Measurements from ENCODE around the gene PTPRT.

PTPRT gene

DNA sequence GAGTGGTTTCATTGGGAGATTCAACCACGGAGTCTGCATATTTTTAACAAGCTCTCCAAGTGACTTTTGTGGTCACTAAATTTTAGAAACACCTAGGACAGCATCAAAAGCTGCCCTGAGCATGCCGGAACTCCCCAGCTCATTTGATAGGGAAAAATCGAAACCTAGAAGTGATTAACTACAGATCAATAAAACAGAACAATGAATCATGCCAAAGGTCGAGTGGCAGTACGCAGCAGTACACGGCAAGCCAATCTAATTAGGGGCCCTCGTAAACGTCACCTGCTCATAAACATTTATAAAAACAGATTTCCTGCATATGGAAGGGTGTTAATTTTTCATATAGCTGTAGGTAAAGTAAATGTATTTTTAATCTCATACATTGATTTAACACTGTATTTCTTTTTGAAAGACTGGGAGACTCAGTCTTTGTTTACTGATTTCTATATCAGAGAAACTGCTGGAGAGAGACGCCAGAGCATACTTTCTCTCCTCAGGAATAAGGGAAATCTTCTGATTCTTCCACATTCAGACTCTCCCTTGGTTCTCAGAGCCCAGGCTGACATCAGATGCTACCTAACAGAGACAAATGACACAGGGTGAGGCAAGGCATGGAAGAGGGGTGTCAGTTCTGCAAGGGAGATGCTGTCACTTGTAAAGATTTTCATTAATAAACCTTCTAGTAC, 232.5 kb downstream of the PTPRT start:
- CTCF ChIA-PET, result no interaction called here
- POLR2A ChIA-PET, result no interaction called here
- DNase-seq (ENCODE audit: extremely low spot score), result no peak
- TF ChIP-seq ELF4 (IDR thresholded peaks at IDR 0.05) (no peak), ZNF384 (IDR thresholded peaks at IDR 0.05) (no peak), BHLHE40 (IDR thresholded peaks at IDR 0.05; ENCODE audit: borderline replicate concordance) (no peak), NFRKB (IDR thresholded peaks at IDR 0.05) (no peak), HDGF (IDR thresholded peaks at IDR 0.05; ENCODE audit: borderline replicate concordance) (no peak), FOXK2 (IDR thresholded peaks at IDR 0.05) (no peak), L3MBTL2 (conservative IDR thresholded peaks at IDR 0.05) (no peak), LEF1 (IDR thresholded peaks at IDR 0.05; ENCODE audit: borderline replicate concordance) (no peak), FOXA1 (IDR thresholded peaks at IDR 0.05) (no peak), FOXM1 (IDR thresholded peaks at IDR 0.05; ENCODE audit: borderline replicate concordance) (no peak), CTBP1 (IDR thresholded peaks at IDR 0.05; ENCODE audit: borderline replicate concordance) (no peak), ARNT (IDR thresholded peaks at IDR 0.05) (no peak), SUZ12 (IDR thresholded peaks at IDR 0.05) (no peak), SP1 (IDR thresholded peaks at IDR 0.05) (no peak), TARDBP (IDR thresholded peaks at IDR 0.05) (no peak)
- TF ChIP-seq, protein P1, sequence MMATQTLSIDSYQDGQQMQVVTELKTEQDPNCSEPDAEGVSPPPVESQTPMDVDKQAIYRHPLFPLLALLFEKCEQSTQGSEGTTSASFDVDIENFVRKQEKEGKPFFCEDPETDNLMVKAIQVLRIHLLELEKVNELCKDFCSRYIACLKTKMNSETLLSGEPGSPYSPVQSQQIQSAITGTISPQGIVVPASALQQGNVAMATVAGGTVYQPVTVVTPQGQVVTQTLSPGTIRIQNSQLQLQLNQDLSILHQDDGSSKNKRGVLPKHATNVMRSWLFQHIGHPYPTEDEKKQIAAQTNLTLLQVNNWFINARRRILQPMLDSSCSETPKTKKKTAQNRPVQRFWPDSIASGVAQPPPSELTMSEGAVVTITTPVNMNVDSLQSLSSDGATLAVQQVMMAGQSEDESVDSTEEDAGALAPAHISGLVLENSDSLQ (IDR thresholded peaks at IDR 0.05), result no peak

DNA sequence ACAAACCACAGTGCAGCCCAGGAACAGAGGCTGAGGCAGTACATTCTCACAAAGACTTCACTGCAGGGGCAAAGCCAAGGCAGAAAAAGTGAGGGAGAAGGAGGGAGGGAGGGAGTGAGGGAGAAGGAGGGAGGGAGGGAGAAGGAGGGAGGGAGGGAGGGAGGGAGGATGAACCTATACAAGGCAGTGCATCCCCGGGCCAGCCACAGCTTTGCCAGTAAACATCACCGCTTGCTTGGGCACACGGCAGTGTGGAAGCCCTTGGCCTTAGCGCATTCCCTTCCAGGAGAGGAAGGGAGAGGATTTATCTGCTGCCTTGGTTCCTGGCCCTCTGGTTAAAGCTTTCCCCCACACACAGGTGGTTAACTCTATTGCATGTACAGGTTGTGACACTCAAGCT, 234.0 kb downstream of the PTPRT start:
- DNase-seq (ENCODE audit: extremely low spot score), result no peak
- CTCF ChIA-PET, result no interaction called here
- POLR2A ChIA-PET, result no interaction called here
- TF ChIP-seq SUZ12 (IDR thresholded peaks at IDR 0.05) (no peak), CTBP1 (IDR thresholded peaks at IDR 0.05; ENCODE audit: borderline replicate concordance) (no peak), TARDBP (IDR thresholded peaks at IDR 0.05) (no peak), FOXK2 (IDR thresholded peaks at IDR 0.05) (no peak), BHLHE40 (IDR thresholded peaks at IDR 0.05; ENCODE audit: borderline replicate concordance) (no peak), ELF4 (IDR thresholded peaks at IDR 0.05) (no peak), NFRKB (IDR thresholded peaks at IDR 0.05) (no peak), LEF1 (IDR thresholded peaks at IDR 0.05; ENCODE audit: borderline replicate concordance) (no peak), L3MBTL2 (conservative IDR thresholded peaks at IDR 0.05) (no peak), FOXA1 (IDR thresholded peaks at IDR 0.05) (no peak), ZNF384 (IDR thresholded peaks at IDR 0.05) (no peak), SP1 (IDR thresholded peaks at IDR 0.05) (no peak), ARNT (IDR thresholded peaks at IDR 0.05) (no peak), FOXM1 (IDR thresholded peaks at IDR 0.05; ENCODE audit: borderline replicate concordance) (no peak), HDGF (IDR thresholded peaks at IDR 0.05; ENCODE audit: borderline replicate concordance) (no peak)
- TF ChIP-seq, protein P1 (IDR thresholded peaks at IDR 0.05), result no peak

DNA sequence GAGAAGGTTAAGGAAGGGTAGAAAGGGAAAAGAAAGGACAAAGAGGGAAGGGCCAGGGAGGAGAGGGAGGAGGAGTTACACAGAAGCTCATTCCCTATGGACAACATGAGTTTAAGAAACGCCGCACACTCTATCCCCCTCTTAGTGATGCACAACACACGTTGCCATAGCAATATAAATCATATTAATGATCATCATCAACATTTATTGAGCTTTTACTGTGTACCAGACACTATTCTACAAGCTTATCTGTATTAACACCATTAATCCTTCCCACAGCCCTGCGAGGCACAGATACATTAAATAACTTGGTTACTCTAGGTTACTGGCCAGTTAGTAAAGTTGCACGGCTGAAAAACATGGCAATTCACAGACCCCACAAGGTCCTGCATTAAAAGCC, 234.8 kb downstream of the PTPRT start:
- no peak for DNase-seq (ENCODE audit: extremely low spot score)
- CTCF ChIA-PET, result no interaction called here
- no peak for TF ChIP-seq NFRKB (IDR thresholded peaks at IDR 0.05)
- TF ChIP-seq ARNT (IDR thresholded peaks at IDR 0.05), result no peak
- TF ChIP-seq SUZ12 (IDR thresholded peaks at IDR 0.05), result no peak
- no peak for TF ChIP-seq HDGF (IDR thresholded peaks at IDR 0.05; ENCODE audit: borderline replicate concordance)
- TF ChIP-seq FOXM1 (IDR thresholded peaks at IDR 0.05; ENCODE audit: borderline replicate concordance), result no peak
- TF ChIP-seq ZNF384 (IDR thresholded peaks at IDR 0.05), result no peak
- TF ChIP-seq LEF1 (IDR thresholded peaks at IDR 0.05; ENCODE audit: borderline replicate concordance), result no peak
- TF ChIP-seq, protein P1 (IDR thresholded peaks at IDR 0.05), result no peak
- TF ChIP-seq TARDBP (IDR thresholded peaks at IDR 0.05), result no peak
- TF ChIP-seq SP1 (IDR thresholded peaks at IDR 0.05), result no peak
- no peak for TF ChIP-seq CTBP1 (IDR thresholded peaks at IDR 0.05; ENCODE audit: borderline replicate concordance)
- TF ChIP-seq ELF4 (IDR thresholded peaks at IDR 0.05), result no peak
- no peak for TF ChIP-seq FOXK2 (IDR thresholded peaks at IDR 0.05)
- no peak for TF ChIP-seq BHLHE40 (IDR thresholded peaks at IDR 0.05; ENCODE audit: borderline replicate concordance)
- POLR2A ChIA-PET, result no interaction called here

DNA sequence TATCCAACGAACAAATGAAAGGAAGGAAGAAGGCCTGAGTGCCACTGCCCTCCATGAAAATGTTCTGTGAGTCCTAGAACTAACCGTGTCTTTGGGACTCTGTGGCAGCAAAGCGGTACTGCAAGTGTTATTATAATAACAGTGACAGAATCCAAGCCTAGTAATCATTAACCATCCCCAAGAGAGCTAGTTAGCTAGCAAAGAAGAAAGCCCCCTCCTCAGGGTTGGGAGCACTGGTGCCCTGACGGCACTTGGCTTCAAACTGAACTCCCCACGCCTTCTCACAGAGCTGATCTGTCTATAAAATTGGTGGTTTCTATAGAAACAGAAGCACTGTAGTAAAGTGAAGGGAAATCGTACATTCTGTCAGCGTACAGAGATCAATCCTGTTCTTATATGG, 239.8 kb downstream of the PTPRT start:
- DNase-seq (ENCODE audit: extremely low spot score), result no peak
- CTCF ChIA-PET, result no interaction called here
- POLR2A ChIA-PET, result no interaction called here
- TF ChIP-seq L3MBTL2 (conservative IDR thresholded peaks at IDR 0.05) (no peak), HDGF (IDR thresholded peaks at IDR 0.05; ENCODE audit: borderline replicate concordance) (no peak), FOXA1 (IDR thresholded peaks at IDR 0.05) (no peak), BHLHE40 (IDR thresholded peaks at IDR 0.05; ENCODE audit: borderline replicate concordance) (no peak), ELF4 (IDR thresholded peaks at IDR 0.05) (no peak), SUZ12 (IDR thresholded peaks at IDR 0.05) (no peak), CTBP1 (IDR thresholded peaks at IDR 0.05; ENCODE audit: borderline replicate concordance) (no peak), ZNF384 (IDR thresholded peaks at IDR 0.05) (no peak), ARNT (IDR thresholded peaks at IDR 0.05) (no peak), FOXK2 (IDR thresholded peaks at IDR 0.05) (no peak), FOXM1 (IDR thresholded peaks at IDR 0.05; ENCODE audit: borderline replicate concordance) (no peak)

DNA sequence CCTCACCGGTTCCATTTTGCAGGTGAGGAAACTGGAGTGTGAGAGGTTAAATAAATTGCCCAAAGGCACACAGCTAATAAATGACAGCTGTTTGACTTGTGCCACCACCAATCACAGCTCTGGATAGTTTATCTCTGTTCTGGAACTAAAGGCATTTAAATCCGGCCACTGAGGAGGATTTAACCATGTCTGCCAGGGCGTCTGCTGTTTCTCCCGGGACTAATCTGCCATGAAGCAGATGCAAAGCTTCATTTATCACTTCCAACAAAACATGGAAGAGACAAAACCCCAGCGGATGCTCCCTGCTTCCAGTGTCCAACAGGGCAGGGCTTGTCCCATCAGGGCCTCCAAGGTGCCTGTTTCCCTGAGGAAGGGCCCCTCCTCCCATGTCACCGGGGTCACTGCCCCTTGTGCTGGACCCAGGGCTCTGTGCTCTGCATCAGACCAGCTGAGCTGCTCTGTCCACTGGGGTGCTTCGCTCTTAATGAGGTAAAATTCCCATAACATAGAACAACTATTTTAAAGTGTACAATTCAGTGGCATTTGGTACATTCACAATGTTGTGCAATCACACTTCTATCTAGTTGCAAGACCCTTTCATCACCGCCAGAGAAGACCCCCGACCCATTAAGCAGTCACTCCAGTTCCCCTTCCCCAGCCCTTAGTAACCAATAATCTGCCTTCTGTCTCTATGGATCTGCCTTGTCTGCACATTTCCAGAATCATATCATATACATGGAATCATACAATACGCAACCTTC, 244.3 kb downstream of the PTPRT start:
- ChIA-PET POLR2A (no interaction called here), CTCF (no interaction called here)
- no peak for TF ChIP-seq BHLHE40 (IDR thresholded peaks at IDR 0.05; ENCODE audit: borderline replicate concordance)
- DNase-seq (ENCODE audit: extremely low spot score), result no peak

DNA sequence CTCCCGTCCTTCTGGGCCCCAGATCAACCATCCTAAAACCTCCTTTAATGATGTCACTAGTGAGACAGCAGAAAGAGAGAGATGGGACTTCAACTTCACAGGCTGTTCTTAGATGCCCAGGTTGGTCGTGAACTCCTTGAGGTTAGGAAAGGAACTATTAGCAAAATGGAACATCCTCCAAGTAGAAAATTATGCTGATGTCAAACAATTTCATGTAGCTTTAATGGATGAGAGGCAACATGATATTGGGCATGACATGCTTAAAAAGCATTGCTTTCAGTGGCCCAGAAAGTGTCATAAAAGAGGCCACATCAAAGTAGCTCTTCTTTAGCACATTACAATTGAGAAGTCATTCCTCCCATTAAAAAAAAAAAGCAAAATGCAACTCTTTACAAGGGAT, 248.1 kb downstream of the PTPRT start:
- CTCF ChIA-PET, result no interaction called here
- TF ChIP-seq ARNT (IDR thresholded peaks at IDR 0.05) (no peak), SP1 (IDR thresholded peaks at IDR 0.05) (no peak), NFRKB (IDR thresholded peaks at IDR 0.05) (no peak)
- no peak for DNase-seq (ENCODE audit: extremely low spot score)
- POLR2A ChIA-PET, result no interaction called here
